PC-9 (cell line): ENCODE data around the gene CLCN2. TPM values are rescaled to one million over a fixed set of nuclear protein-coding genes. Genes with fewer than 3 reads are reported as not detected.
A peak's percentile ranks its signal among the peaks of the same experiment; 100 is the strongest.

ENCODE experiments used
- BruUV-seq: library from RNA; stranded (reverse); fragments of 400-500 nt; replicated peaks from 2 replicates; lab custom pipeline; 2021; lab: Mats Ljungman, UMichigan
- CTCF ChIA-PET: fragments of 300-600 bp; sonication (Branson Sonifier 250); formaldehyde crosslinking; loops from one replicate; lab custom pipeline; 2022; ENCODE audit warnings: antibody characterized with exemption; lab: Charles Lee
- POLR2A ChIA-PET: fragments of 300-600 bp; sonication (Branson Sonifier 250); formaldehyde crosslinking; loops from one replicate; lab custom pipeline; 2022; ENCODE audit warnings: antibody characterized with exemption; ENCODE audit not compliant: unreplicated experiment; lab: Charles Lee
- DNase-seq, 2 experiments: peaks; one replicate each; pipeline versions ENCODE4 v3.0.0 to v3.0.0-alpha.2; 2015 to 2022; ENCODE audit warnings: mixed read lengths in 1 of 2
- H2AFZ ChIP-seq: fragments of 200-600 bp; sonication (generic); 2 replicates; pipeline ENCODE4 v1.8.1; 2017; ENCODE audit warnings: antibody characterized with exemption
- H3F3A ChIP-seq: fragments of 200-600 bp; sonication (generic); 2 replicates; pipeline ENCODE4 v1.8.1; 2017; ENCODE audit warnings: antibody characterized with exemption, mild to moderate bottlenecking, low read depth; ENCODE audit not compliant: insufficient read depth
- H3K27ac ChIP-seq: fragments of 200-600 bp; sonication (generic); 2 replicates; pipeline ENCODE4 v1.6.1; 2016; ENCODE audit warnings: mixed run types
- H3K27me3 ChIP-seq: fragments of 200-600 bp; sonication (generic); 2 replicates; pipeline ENCODE4 v1.6.1; 2016; ENCODE audit warnings: low read depth, mixed run types; ENCODE audit not compliant: insufficient read depth
- H3K36me3 ChIP-seq: fragments of 200-600 bp; sonication (generic); 2 replicates; pipeline ENCODE4 v1.6.1; 2016; ENCODE audit warnings: low read depth, mixed run types
- H3K4me1 ChIP-seq: fragments of 200-600 bp; sonication (generic); replicated peaks from 2 replicates; pipeline ENCODE4 v1.6.1; 2016; ENCODE audit warnings: mixed run types; ENCODE audit not compliant: insufficient read depth
- H3K4me2 ChIP-seq: fragments of 200-600 bp; sonication (generic); 2 replicates; pipeline ENCODE4 v1.6.1; 2017; ENCODE audit warnings: mixed run types
- H3K4me3 ChIP-seq: fragments of 200-600 bp; sonication (generic); 2 replicates; pipeline ENCODE4 v1.6.1; 2016; ENCODE audit warnings: mixed run types
- H3K79me2 ChIP-seq: fragments of 200-600 bp; sonication (generic); 2 replicates; pipeline ENCODE4 v1.6.1; 2017; ENCODE audit warnings: low read depth, mixed run types
- H3K9me2 ChIP-seq: fragments of 200-600 bp; sonication (generic); 2 replicates; pipeline ENCODE4 v1.8.1; 2017; ENCODE audit warnings: mild to moderate bottlenecking; ENCODE audit not compliant: insufficient read depth
- H3K9me3 ChIP-seq: fragments of 200-600 bp; sonication (generic); 2 replicates; pipeline ENCODE4 v1.8.1; 2016; ENCODE audit warnings: low read depth; ENCODE audit not compliant: insufficient read depth
- H4K20me1 ChIP-seq: fragments of 200-600 bp; sonication (generic); 2 replicates; pipeline ENCODE4 v1.8.1; 2017; ENCODE audit not compliant: insufficient read depth
- CTCF ChIP-seq: fragments of 200-600 bp; sonication (generic); conservative IDR thresholded peaks from 2 replicates; pipeline ENCODE4 v1.6.1; 2017; ENCODE audit warnings: mixed run types, antibody characterized with exemption, mild to moderate bottlenecking, moderate library complexity
- EZH2 ChIP-seq: fragments of 200-600 bp; sonication (generic); IDR thresholded peaks from 2 replicates; pipeline ENCODE4 v1.8.0; 2017; ENCODE audit warnings: antibody characterized with exemption, low read depth
- intact Hi-C: fragments of 100-400 bp; cut with micrococcal nuclease; formaldehyde crosslinking; loops from one replicate; pipeline ENCODE4 v1.10.0; 2022; ENCODE audit not compliant: unreplicated experiment
- total RNA-seq: library from RNA; stranded (reverse); gene quantifications from 2 replicates; pipeline ENCODE4 v1.2.3, GENCODE V29; 2021

The CLCN2 gene
- total RNA-seq, 1 experiment from 2014 or later = 27.1 TPM

GRCh38 chr3:184372296-184372821 lies 11.0 kb upstream of the CLCN2 start:
- no TSS peak for BruUV-seq
- CTCF ChIA-PET = interaction anchor here (0.6 to 3.8 kb wide), 12 partner anchors 11 to 544 kb away, joined by 3 to 75 read pairs (median 6); partner anchors contain the start of genes CLCN2 and POLR2H
- intact Hi-C loops = loop anchor here (5.0 kb wide), 1 partner anchor 430 kb away; no protein-coding TSS in a partner anchor
- POLR2A ChIA-PET = interaction anchor here (0.5 to 0.7 kb wide), 2 partner anchors 9 to 153 kb away, joined by 4 to 8 read pairs; no protein-coding TSS in a partner anchor
- Histone ChIP-seq H3K36me3 (peaks cover 9% of the 10 kb centered on the region), H3K79me2 (no peaks in the 10 kb centered on the region), H3F3A (peaks cover 44% of the 10 kb centered on the region), H3K4me1 (no peaks in the 10 kb centered on the region), H3K4me3 (no peak overlapping the region), H2AFZ (no peak overlapping the region), H3K4me2 (no peak overlapping the region), H3K27me3 (peaks cover 41% of the 10 kb centered on the region), H4K20me1 (peaks cover 10% of the 10 kb centered on the region), H3K9me2 (no peaks in the 10 kb centered on the region), H3K9me3 (no peaks in the 10 kb centered on the region), H3K27ac (no peak overlapping the region)
- DNase-seq = no peak
- TF ChIP-seq CTCF (no peak), EZH2 (no peak)

GRCh38 chr3:184371570-184372018 lies 10.2 kb upstream of the CLCN2 start:
- H3K27me3 ChIP-seq = peaks cover 35% of the 10 kb centered on the region
- intact Hi-C loops = loop anchor here (1.0 to 5.0 kb wide), 6 partner anchors 46 to 431 kb away; no protein-coding TSS in a partner anchor
- no peaks in the 10 kb centered on the region for H3K4me1 ChIP-seq
- POLR2A ChIA-PET = interaction anchor here (0.5 to 0.9 kb wide), 8 partner anchors 9 to 285 kb away, joined by 3 to 15 read pairs (median 4); no protein-coding TSS in a partner anchor
- H3K4me3 ChIP-seq = no peak overlapping the region
- no peak overlapping the region for H2AFZ ChIP-seq
- H3K9me3 ChIP-seq = no peaks in the 10 kb centered on the region
- H4K20me1 ChIP-seq = peaks cover 14% of the 10 kb centered on the region
- TF ChIP-seq CTCF = peak; percentile 99
- TF ChIP-seq EZH2 = no peak
- peaks cover 12% of the 10 kb centered on the region for H3K36me3 ChIP-seq
- DNase-seq = peak; percentile 84 to 89
- no peak overlapping the region for H3K27ac ChIP-seq
- H3K9me2 ChIP-seq = no peaks in the 10 kb centered on the region
- CTCF ChIA-PET = interaction anchor here (0.6 to 3.8 kb wide), 24 partner anchors 10 to 406 kb away, joined by 3 to 75 read pairs (median 4); partner anchors contain the start of genes CLCN2 and POLR2H
- no TSS peak for BruUV-seq
- H3K79me2 ChIP-seq = no peaks in the 10 kb centered on the region
- H3F3A ChIP-seq = peaks cover 52% of the 10 kb centered on the region
- H3K4me2 ChIP-seq = no peak overlapping the region

GRCh38 chr3:184368586-184369183 lies 7.3 kb upstream of the CLCN2 start:
- intact Hi-C loops = no loop called here
- Histone ChIP-seq H4K20me1 (peaks cover 33% of the 10 kb centered on the region), H3K4me2 (no peak overlapping the region), H3K9me3 (no peaks in the 10 kb centered on the region), H2AFZ (no peak overlapping the region), H3K9me2 (no peaks in the 10 kb centered on the region), H3K79me2 (peaks cover 18% of the 10 kb centered on the region), H3F3A (peaks cover 72% of the 10 kb centered on the region), H3K4me1 (peaks cover 11% of the 10 kb centered on the region), H3K4me3 (no peak overlapping the region), H3K36me3 (peaks cover 25% of the 10 kb centered on the region), H3K27ac (no peak overlapping the region), H3K27me3 (peaks cover 7% of the 10 kb centered on the region)
- POLR2A ChIA-PET = interaction anchor here (0.7 kb wide), 1 partner anchor 1083 kb away, joined by 3 read pairs; no protein-coding TSS in a partner anchor
- no TSS peak for BruUV-seq
- CTCF ChIA-PET = no interaction called here
- TF ChIP-seq EZH2 = no peak
- no peak for TF ChIP-seq CTCF
- no peak for DNase-seq
